HG03097 (cell line): ENCODE measurements around the gene ETS2.
"Not testable (repeated sequence)": the region's sequence is repeated elsewhere in the genome, so short reads cannot be mapped to it uniquely, and the experiment has no call there.

Source experiments
- ATAC-seq: cut with Tn5 transposase; IDR thresholded peaks from one replicate; pipeline ENCODE4 v1.9.1; 2021; ENCODE audit not compliant: unreplicated experiment, low FRiP score

Gene ETS2

DNA sequence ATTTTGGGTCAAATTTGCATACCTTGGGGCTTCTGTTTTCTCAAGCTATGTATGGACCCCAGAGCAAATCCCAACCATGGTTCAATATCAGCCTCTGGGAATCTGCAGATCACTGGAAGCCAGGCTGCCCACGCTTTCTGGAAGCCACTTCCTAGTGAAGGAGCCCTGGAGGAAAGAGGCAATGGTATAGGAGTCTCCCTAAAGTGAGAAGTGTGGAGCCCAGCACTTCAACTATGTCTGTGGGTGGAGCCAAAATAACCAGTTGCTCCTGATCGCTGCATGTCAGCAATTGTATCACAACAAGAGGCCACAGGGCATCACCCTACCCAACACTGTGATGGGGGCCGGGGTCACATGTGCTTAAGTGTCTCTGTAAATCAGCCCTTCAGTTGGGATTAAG, 26.9 kb downstream of the ETS2 start:
- ATAC-seq: no peak

- ATAC-seq: no peak
Measured at GRCh38 chr21:38833117-38833516, 27.4 kb downstream of the ETS2 start.

GRCh38 chr21:38834725-38835124, 29.0 kb downstream of the ETS2 start:
- no peak for ATAC-seq

DNA sequence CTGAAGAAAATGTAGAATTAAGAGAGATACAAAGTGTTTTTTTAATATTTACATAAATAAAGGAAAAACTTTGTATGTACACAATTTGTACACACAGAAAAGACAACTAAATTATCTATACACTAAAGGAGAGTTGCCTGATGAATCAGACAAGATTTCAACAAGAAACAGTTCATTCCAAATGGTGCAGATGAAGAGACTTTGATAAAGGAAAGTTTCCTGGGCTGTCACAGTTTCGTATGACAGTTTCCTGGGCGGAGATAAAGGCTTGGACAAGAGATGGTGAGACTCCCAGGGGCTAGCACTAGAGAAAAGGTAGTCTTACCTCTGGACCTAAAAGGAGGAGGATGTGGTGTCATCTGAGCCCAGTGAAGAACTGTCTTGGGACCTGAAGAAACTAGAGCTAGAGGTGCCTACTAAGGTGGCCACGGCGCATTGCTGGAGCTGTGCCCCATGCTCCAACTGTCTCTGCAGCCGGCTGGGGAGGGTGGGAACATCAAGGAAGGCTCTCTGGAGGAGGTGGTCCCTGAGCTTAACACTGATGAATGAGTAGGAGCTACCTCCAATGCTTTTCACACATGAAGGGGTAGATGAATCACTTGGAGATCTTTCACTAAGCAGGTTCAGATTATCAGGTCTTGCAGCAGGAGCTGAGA, 32.2 kb downstream of the ETS2 start:
- no peak for ATAC-seq

GRCh38 chr21:38838598-38839327, 33.0 kb downstream of the ETS2 start:
- no peak for ATAC-seq

- no peak for ATAC-seq
Measured at GRCh38 chr21:38839328-38840286, 33.9 kb downstream of the ETS2 start.

- ATAC-seq: no peak
Measured at GRCh38 chr21:38840456-38841300, 34.9 kb downstream of the ETS2 start.

GRCh38 chr21:38841472-38841871, 35.7 kb downstream of the ETS2 start:
- ATAC-seq: no peak

GRCh38 chr21:38842079-38842478, 36.4 kb downstream of the ETS2 start:
- no peak for ATAC-seq

- no peak for ATAC-seq
Measured at GRCh38 chr21:38843379-38843778, 37.6 kb downstream of the ETS2 start.

- ATAC-seq: no peak
Measured at GRCh38 chr21:38843806-38844503, 38.2 kb downstream of the ETS2 start.

GRCh38 chr21:38845374-38845773, 39.6 kb downstream of the ETS2 start:
- not testable (repeated sequence) for ATAC-seq

DNA sequence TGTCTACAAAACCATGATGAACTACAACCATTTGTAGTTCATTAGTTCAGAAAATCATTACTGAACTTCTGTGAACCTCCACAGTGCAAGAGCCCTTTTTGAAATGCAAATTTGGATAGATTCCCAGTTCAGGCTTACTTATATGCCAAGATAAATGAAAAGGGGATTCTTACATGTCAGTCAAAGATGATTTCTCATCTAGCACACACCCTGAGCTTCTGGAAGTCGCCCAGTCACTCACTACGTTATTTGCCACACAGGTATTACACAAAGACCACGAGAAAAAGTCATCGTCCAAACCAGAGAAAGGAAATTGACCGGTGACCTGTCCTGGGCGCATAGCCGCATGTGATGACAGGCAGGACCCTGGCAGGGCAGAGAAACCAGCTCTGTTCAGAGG, 41.8 kb downstream of the ETS2 start:
- no peak for ATAC-seq

GRCh38 chr21:38848187-38848609, 42.5 kb downstream of the ETS2 start:
- no peak for ATAC-seq

DNA sequence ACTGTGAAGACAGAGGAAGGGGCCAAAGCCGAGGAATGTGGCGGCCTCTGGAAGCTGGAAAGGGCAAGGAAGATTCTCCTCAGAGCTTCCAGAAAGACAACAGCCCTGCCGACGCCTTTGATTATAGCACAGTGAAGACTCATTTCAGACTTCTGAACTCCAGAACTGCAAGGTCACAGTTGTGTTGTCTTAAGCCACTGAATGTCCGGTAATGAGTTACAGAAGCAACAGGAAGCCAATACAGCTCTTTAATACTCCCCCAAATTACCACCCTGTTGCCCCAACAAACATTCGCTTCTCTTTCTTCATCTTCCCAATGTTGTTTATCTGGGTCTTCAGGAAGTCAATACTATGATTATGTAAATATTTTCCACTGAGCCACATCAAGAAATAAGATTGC, 44.0 kb downstream of the ETS2 start:
- no peak for ATAC-seq

DNA sequence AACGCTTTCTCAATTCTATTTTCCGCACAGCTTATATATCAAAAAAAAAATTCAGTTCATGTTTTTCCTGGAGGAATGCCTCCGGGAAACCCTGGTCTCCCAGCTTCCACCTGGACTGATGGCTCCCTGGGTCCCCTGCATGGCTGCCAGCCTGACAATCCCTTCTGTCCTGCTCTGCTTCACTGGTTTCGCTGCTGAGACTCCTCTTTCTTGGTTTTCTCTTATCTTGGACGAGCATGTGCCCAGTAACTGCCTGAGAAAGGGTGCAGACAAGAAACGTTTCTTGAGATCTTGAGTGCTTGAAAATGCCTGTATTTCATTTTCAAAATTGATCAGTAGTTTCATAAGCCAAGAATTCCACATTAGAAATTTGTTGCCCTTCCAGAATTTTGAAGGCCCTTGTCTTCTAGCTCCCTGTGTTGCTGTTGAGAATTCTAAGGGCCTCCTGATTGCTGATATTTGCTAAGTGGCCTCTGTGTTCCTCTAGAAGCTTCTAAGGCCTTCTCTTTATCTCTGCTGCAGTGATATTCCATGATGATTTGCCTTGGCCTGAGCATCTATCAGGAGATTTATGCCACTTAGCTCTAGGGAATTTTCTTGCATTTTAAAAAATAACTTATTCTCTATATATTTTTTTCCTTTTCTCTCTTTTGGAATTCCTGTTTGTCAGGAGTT, 44.7 kb downstream of the ETS2 start:
- ATAC-seq: no peak

GRCh38 chr21:38851101-38851500, 45.4 kb downstream of the ETS2 start:
- ATAC-seq: no peak

- no peak for ATAC-seq
Measured at GRCh38 chr21:38852278-38852677, 46.5 kb downstream of the ETS2 start.

- no peak for ATAC-seq
Measured at GRCh38 chr21:38852708-38853107, 47.0 kb downstream of the ETS2 start.
